ENCODE data around the gene TRMT61A. TPM values are rescaled to one million over a fixed set of nuclear protein-coding genes. Genes with fewer than 3 reads are reported as not detected.

Gene TRMT61A
- total RNA-seq, 1 experiment from 2014 or later, result 22.5 TPM

- H4K20me1 ChIP-seq (ENCODE audit: insufficient read depth), result peaks cover 33% of the 10 kb centered on the region
These were observed 13.7 kb downstream of the TRMT61A start for GRCh38 chr14:103542605-103543088.

DNA sequence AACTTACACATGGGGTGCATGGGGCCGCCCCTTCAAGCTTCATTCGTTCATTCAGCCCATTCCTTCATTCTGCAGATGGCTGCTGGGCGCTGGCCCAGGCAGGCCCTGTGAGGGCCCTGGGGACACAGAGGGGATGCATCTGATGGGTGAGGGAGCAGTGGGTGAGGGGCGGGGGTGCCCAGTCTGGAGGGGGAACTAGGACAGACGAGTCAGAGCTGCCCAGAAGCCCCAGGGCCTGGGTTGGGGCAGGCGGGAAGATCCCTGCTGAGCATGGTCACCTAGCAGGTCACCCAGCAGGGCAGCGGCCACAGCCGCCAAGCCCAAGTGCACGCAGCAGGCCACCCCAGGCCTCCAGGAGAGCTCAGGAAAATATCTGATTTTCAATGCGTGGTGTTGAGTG, 14.1 kb downstream of the TRMT61A start:
- intact Hi-C loops (cut with micrococcal nuclease; ENCODE audit: unreplicated experiment), result loop anchor here (5.0 to 10.0 kb wide), 2 partner anchors 851 to 1018 kb away; no protein-coding TSS in a partner anchor
- POLR2A ChIA-PET (ENCODE audit: unreplicated experiment), result interaction anchor here (0.6 to 0.7 kb wide), 4 partner anchors 9 to 209 kb away, joined by 3 to 7 read pairs (median 3); partner anchors contain the start of genes EIF5 and TRMT61A
- H3K9me3 ChIP-seq (ENCODE audit: insufficient read depth, low read depth), result no peaks in the 10 kb centered on the region
- peaks cover 29% of the 10 kb centered on the region for H4K20me1 ChIP-seq (ENCODE audit: insufficient read depth)
- H2AFZ ChIP-seq, result no peak overlapping the region
- H3K4me1 ChIP-seq (replicated peaks; ENCODE audit: insufficient read depth), result peaks cover 55% of the 10 kb centered on the region
- H3K36me3 ChIP-seq (ENCODE audit: low read depth), result no peaks in the 10 kb centered on the region
- TF ChIP-seq, protein P1, sequence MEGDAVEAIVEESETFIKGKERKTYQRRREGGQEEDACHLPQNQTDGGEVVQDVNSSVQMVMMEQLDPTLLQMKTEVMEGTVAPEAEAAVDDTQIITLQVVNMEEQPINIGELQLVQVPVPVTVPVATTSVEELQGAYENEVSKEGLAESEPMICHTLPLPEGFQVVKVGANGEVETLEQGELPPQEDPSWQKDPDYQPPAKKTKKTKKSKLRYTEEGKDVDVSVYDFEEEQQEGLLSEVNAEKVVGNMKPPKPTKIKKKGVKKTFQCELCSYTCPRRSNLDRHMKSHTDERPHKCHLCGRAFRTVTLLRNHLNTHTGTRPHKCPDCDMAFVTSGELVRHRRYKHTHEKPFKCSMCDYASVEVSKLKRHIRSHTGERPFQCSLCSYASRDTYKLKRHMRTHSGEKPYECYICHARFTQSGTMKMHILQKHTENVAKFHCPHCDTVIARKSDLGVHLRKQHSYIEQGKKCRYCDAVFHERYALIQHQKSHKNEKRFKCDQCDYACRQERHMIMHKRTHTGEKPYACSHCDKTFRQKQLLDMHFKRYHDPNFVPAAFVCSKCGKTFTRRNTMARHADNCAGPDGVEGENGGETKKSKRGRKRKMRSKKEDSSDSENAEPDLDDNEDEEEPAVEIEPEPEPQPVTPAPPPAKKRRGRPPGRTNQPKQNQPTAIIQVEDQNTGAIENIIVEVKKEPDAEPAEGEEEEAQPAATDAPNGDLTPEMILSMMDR (conservative IDR thresholded peaks at IDR 0.05), result no peak
- no peak for TF ChIP-seq EZH2 (IDR thresholded peaks at IDR 0.05; ENCODE audit: low read depth)
- peak; percentile 57 to 63 for DNase-seq
- H3K4me2 ChIP-seq, result no peak overlapping the region
- CTCF ChIA-PET, result interaction anchor here (1.0 to 2.2 kb wide), 2 partner anchors 22 to 25 kb away, joined by 3 to 15 read pairs; no protein-coding TSS in a partner anchor
- no peaks in the 10 kb centered on the region for H3K9me2 ChIP-seq (ENCODE audit: insufficient read depth)
- no peaks in the 10 kb centered on the region for H3K27me3 ChIP-seq (ENCODE audit: insufficient read depth, low read depth)
- H3K79me2 ChIP-seq (ENCODE audit: low read depth), result no peaks in the 10 kb centered on the region
- no peak overlapping the region for H3K4me3 ChIP-seq
- BruUV-seq (replicated peaks), result no TSS peak
- H3K27ac ChIP-seq, result no peak overlapping the region
- H3F3A ChIP-seq (ENCODE audit: insufficient read depth, low read depth), result peaks cover 45% of the 10 kb centered on the region

More at GRCh38 chr14:103542605-103543088, 13.7 kb downstream of the TRMT61A start:
- no TSS peak for BruUV-seq (replicated peaks)
- Histone ChIP-seq H3K4me2 (no peak overlapping the region), H3K9me3 (ENCODE audit: insufficient read depth, low read depth) (no peaks in the 10 kb centered on the region), H3F3A (ENCODE audit: insufficient read depth, low read depth) (peaks cover 50% of the 10 kb centered on the region), H3K4me1 (replicated peaks; ENCODE audit: insufficient read depth) (peaks cover 58% of the 10 kb centered on the region), H3K36me3 (ENCODE audit: low read depth) (no peaks in the 10 kb centered on the region), H3K27me3 (ENCODE audit: insufficient read depth, low read depth) (no peaks in the 10 kb centered on the region), H3K79me2 (ENCODE audit: low read depth) (no peaks in the 10 kb centered on the region), H2AFZ (no peak overlapping the region), H3K27ac (no peak overlapping the region), H3K9me2 (ENCODE audit: insufficient read depth) (no peaks in the 10 kb centered on the region), H3K4me3 (no peak overlapping the region)
- POLR2A ChIA-PET (ENCODE audit: unreplicated experiment), result interaction anchor here (0.6 to 0.7 kb wide), 3 partner anchors 10 to 209 kb away, joined by 3 to 7 read pairs (median 3); partner anchors contain the start of gene EIF5
- no peak for TF ChIP-seq EZH2 (IDR thresholded peaks at IDR 0.05; ENCODE audit: low read depth)
- TF ChIP-seq, protein P1 (conservative IDR thresholded peaks at IDR 0.05), result no peak
- intact Hi-C loops (cut with micrococcal nuclease; ENCODE audit: unreplicated experiment), result loop anchor here (5.0 to 10.0 kb wide), 2 partner anchors 850 to 1018 kb away; no protein-coding TSS in a partner anchor
- CTCF ChIA-PET, result interaction anchor here (0.6 to 2.2 kb wide), 4 partner anchors 10 to 24 kb away, joined by 3 to 15 read pairs (median 4); partner anchors contain the start of gene TRMT61A
- DNase-seq, result peak in 1 of 2 experiments; percentile 75

DNA sequence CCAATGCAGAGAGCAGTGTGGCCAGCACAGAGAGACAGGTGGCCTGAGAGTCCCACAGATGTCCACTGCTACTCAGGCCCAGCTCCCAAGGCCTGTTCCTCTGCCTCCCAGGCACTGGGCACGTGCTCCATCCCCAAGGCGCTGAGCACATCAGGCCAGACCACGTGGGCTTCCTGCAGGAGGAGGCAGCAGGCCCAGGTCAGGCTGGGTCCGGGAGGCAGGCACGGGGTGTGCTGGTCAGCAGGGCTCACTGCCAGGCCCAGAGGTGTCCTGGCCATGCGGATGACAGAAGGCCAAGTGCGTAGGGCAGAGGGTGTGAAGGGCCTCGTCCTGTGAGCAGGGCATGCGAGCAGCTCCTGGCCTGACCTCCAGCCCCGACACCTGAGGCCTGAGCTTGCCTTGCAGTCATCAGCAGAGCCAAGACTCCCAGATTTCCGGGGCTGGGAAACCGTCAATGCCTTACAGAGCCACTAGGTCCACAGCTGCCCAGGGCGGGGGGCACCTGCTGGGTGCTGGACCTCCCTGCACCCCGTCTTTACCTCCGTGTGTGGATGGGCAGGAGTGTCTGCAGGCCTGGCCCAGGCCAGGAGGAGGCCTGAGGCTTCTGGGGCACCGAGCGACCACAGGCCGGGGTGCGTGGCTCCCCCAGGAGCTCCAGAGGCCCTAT, 14.9 kb downstream of the TRMT61A start:
- Histone ChIP-seq H3K4me1 (replicated peaks; ENCODE audit: insufficient read depth) (peaks cover 48% of the 10 kb centered on the region), H3K27me3 (ENCODE audit: insufficient read depth, low read depth) (no peaks in the 10 kb centered on the region), H3K27ac (no peak overlapping the region), H3K9me2 (ENCODE audit: insufficient read depth) (no peaks in the 10 kb centered on the region), H3K9me3 (ENCODE audit: insufficient read depth, low read depth) (no peaks in the 10 kb centered on the region), H3K4me3 (no peak overlapping the region), H3F3A (ENCODE audit: insufficient read depth, low read depth) (peaks cover 38% of the 10 kb centered on the region), H3K79me2 (ENCODE audit: low read depth) (no peaks in the 10 kb centered on the region), H3K4me2 (no peak overlapping the region), H2AFZ (no peak overlapping the region), H3K36me3 (ENCODE audit: low read depth) (no peaks in the 10 kb centered on the region), H4K20me1 (ENCODE audit: insufficient read depth) (peaks cover 35% of the 10 kb centered on the region)
- intact Hi-C loops (cut with micrococcal nuclease; ENCODE audit: unreplicated experiment), result loop anchor here (5.0 to 10.0 kb wide), 2 partner anchors 852 to 1019 kb away; no protein-coding TSS in a partner anchor
- ChIA-PET CTCF (no interaction called here), POLR2A (ENCODE audit: unreplicated experiment) (no interaction called here)
- TF ChIP-seq, protein P1 (conservative IDR thresholded peaks at IDR 0.05), result no peak
- TF ChIP-seq EZH2 (IDR thresholded peaks at IDR 0.05; ENCODE audit: low read depth), result no peak
- BruUV-seq (replicated peaks), result no TSS peak
- no peak for DNase-seq
